ENCODE results near the gene ETFBKMT.

- TF ChIP-seq CTCF (IDR thresholded peaks at IDR 0.05) (no peak), POLR2A (IDR thresholded peaks at IDR 0.05) (no peak)
Observed at GRCh38 chr12:31672521-31672920, 13.0 kb downstream of the ETFBKMT start.

Measured in esophagus squamous epithelium (tissue), 4 donors.